Measurements from ENCODE around the gene ABLIM3.

GRCh38 chr5:149257131-149257530 is 115.8 kb downstream of the ABLIM3 start:
- TF ChIP-seq CTCF (IDR thresholded peaks at IDR 0.05) (no peak), POLR2A (IDR thresholded peaks at IDR 0.05) (no peak)
